Sigmoid colon (tissue), 4 donors: Measurements from ENCODE around the gene CSF2.

Source experiments
- POLR2A ChIP-seq, 2 donors: fragments of 450-650 bp; IDR thresholded peaks; one replicate each; pipeline ENCODE4 v1.6.1; 2016; ENCODE audit warnings: antibody characterized with exemption in 2 of 2, mild to moderate bottlenecking in 2 of 2, moderate library complexity in 2 of 2
- POLR2AphosphoS5 ChIP-seq, 4 donors: sonication (generic); formaldehyde crosslinking; IDR thresholded peaks; one replicate each; pipeline ENCODE4 v1.6.1; 2017; ENCODE audit warnings: antibody characterized with exemption in 4 of 4

GRCh38 chr5:132074772-132075718 lies 1.5 kb downstream of the CSF2 start:
- no peak for TF ChIP-seq POLR2AphosphoS5 (IDR thresholded peaks at IDR 0.05)
- no peak for TF ChIP-seq POLR2A (IDR thresholded peaks at IDR 0.05)
